Esophagus (tissue), 2 donors: ENCODE measurements around the gene ADAMTS17. TPM values are rescaled to one million over a fixed set of nuclear protein-coding genes. Genes with fewer than 3 reads are reported as not detected.
A peak's percentile ranks its signal among the peaks of the same experiment; 100 is the strongest.

Experiments used
- H3K27ac ChIP-seq, 2 donors: one replicate each; pipeline ENCODE4 v1.5.1; 2013; ENCODE audit warnings: low read depth in 2 of 2, mild to moderate bottlenecking in 2 of 2, inconsistent platforms in 1 of 2, low read length in 1 of 2, moderate library complexity in 1 of 2
- H3K27me3 ChIP-seq, 2 donors: one replicate each; pipeline ENCODE4 v1.6.1; 2013; ENCODE audit warnings: low read length in 2 of 2, control low read depth in 1 of 2, mild to moderate bottlenecking in 1 of 2; ENCODE audit not compliant: insufficient read depth in 2 of 2, control insufficient read depth in 1 of 2
- H3K36me3 ChIP-seq, 2 donors: one replicate each; pipeline ENCODE4 v1.6.1; 2013; ENCODE audit warnings: low read length in 1 of 2; ENCODE audit not compliant: control insufficient read depth in 2 of 2, insufficient read depth in 2 of 2
- H3K4me1 ChIP-seq, 2 donors: one replicate each; pipeline ENCODE4 v1.6.1; 2013; ENCODE audit warnings: low read length in 1 of 2; ENCODE audit not compliant: control insufficient read depth in 2 of 2, insufficient read depth in 2 of 2
- H3K4me3 ChIP-seq, 2 donors: one replicate each; pipeline ENCODE4 v1.5.1; 2013; ENCODE audit warnings: low read length in 2 of 2, mild to moderate bottlenecking in 2 of 2, low read depth in 1 of 2, moderate library complexity in 1 of 2
- H3K9me3 ChIP-seq, 2 donors: one replicate each; pipeline ENCODE4 v1.6.1; 2013; ENCODE audit warnings: mild to moderate bottlenecking in 2 of 2, low read depth in 1 of 2, low read length in 1 of 2, moderate library complexity in 1 of 2; ENCODE audit not compliant: control insufficient read depth in 2 of 2, insufficient read depth in 1 of 2
- WGBS, 2 donors: extraction: QIAGEN DNeasy Blood & Tissue Kit; methylation state at CpG; one replicate each; pipeline ENCODE4 v1.1.7; 2013; 5-methylcytosine and 5-hydroxymethylcytosine counted together
- polyA plus RNA-seq, 2 donors: library from polyadenylated mRNA; stranded (reverse); fragments of 200-250 nt; gene quantifications; one replicate each; pipeline ENCODE4 v1.2.3, GENCODE V29; 2013
- donor health status: healthy with polysubstance abuse.
- donor health status: Bipolar disorder and iron deficiency.

The ADAMTS17 gene
- polyA plus RNA-seq, 2 donors, result 2.1 to 6.9 TPM

GRCh38 chr15:100140527-100141308 lies 201.1 kb downstream of the ADAMTS17 start:
- WGBS, 2 donors, result 82 to 83% methylated on average over 25 of the region's 25 CpGs
- H3K36me3 ChIP-seq, result no peaks in the 10 kb centered on the region
- no peak overlapping the region for H3K27ac ChIP-seq
- no peaks in the 10 kb centered on the region for H3K9me3 ChIP-seq
- no peaks in the 10 kb centered on the region for H3K27me3 ChIP-seq
- no peak overlapping the region for H3K4me3 ChIP-seq
- H3K4me1 ChIP-seq, result peaks cover 0 to 3% of the 10 kb centered on the region in 2 donors

GRCh38 chr15:100134586-100134985 lies 207.2 kb downstream of the ADAMTS17 start:
- H3K36me3 ChIP-seq, result no peaks in the 10 kb centered on the region
- H3K4me1 ChIP-seq, result no peaks in the 10 kb centered on the region
- no peak overlapping the region for H3K4me3 ChIP-seq
- WGBS, 2 donors, result 68 to 73% methylated on average over 5 of the region's 5 CpGs
- H3K9me3 ChIP-seq, result no peaks in the 10 kb centered on the region
- H3K27ac ChIP-seq, result no peak overlapping the region
- no peaks in the 10 kb centered on the region for H3K27me3 ChIP-seq

- Histone ChIP-seq H3K27ac (no peak overlapping the region), H3K27me3 (no peaks in the 10 kb centered on the region), H3K36me3 (no peaks in the 10 kb centered on the region), H3K4me3 (no peak overlapping the region), H3K4me1 (no peaks in the 10 kb centered on the region), H3K9me3 (no peaks in the 10 kb centered on the region)
- 78 to 79% methylated on average over 7 of the region's 7 CpGs for WGBS, 2 donors
Measured at GRCh38 chr15:100134089-100134583, 207.6 kb downstream of the ADAMTS17 start.

GRCh38 chr15:100133001-100133400 lies 208.8 kb downstream of the ADAMTS17 start:
- H3K4me1 ChIP-seq, result no peaks in the 10 kb centered on the region
- H3K9me3 ChIP-seq, result no peaks in the 10 kb centered on the region
- 86 to 89% methylated on average over 3 of the region's 3 CpGs for WGBS, 2 donors
- H3K36me3 ChIP-seq, result no peaks in the 10 kb centered on the region
- H3K4me3 ChIP-seq, result no peak overlapping the region
- H3K27ac ChIP-seq, result no peak overlapping the region
- no peaks in the 10 kb centered on the region for H3K27me3 ChIP-seq

- Histone ChIP-seq H3K4me3 (no peak overlapping the region), H3K4me1 (no peaks in the 10 kb centered on the region), H3K9me3 (no peaks in the 10 kb centered on the region), H3K27ac (no peak overlapping the region), H3K27me3 (no peaks in the 10 kb centered on the region), H3K36me3 (no peaks in the 10 kb centered on the region)
- 85 to 86% methylated on average over 10 of the region's 10 CpGs for WGBS, 2 donors
Measured at GRCh38 chr15:100132309-100132708, 209.5 kb downstream of the ADAMTS17 start.

- no peaks in the 10 kb centered on the region for H3K27me3 ChIP-seq
- no peaks in the 10 kb centered on the region for H3K4me1 ChIP-seq
- peak overlapping the region in 1 of 2 donors; percentile 27 for H3K27ac ChIP-seq
- H3K4me3 ChIP-seq, result no peak overlapping the region
- WGBS, 2 donors, result 62 to 74% methylated on average over 25 of the region's 25 CpGs
- H3K9me3 ChIP-seq, result no peaks in the 10 kb centered on the region
- H3K36me3 ChIP-seq, result no peaks in the 10 kb centered on the region
Measured at GRCh38 chr15:100131321-100132224, 210.2 kb downstream of the ADAMTS17 start.

GRCh38 chr15:100129677-100130076 lies 212.1 kb downstream of the ADAMTS17 start:
- H3K9me3 ChIP-seq, result no peaks in the 10 kb centered on the region
- no peak overlapping the region for H3K27ac ChIP-seq
- H3K36me3 ChIP-seq, result no peaks in the 10 kb centered on the region
- H3K27me3 ChIP-seq, result no peaks in the 10 kb centered on the region
- no peaks in the 10 kb centered on the region for H3K4me1 ChIP-seq
- H3K4me3 ChIP-seq, result no peak overlapping the region
- WGBS, 2 donors, result 93 to 95% methylated on average over 9 of the region's 9 CpGs

GRCh38 chr15:100125401-100126191 lies 216.2 kb downstream of the ADAMTS17 start:
- 72 to 77% methylated on average over 19 of the region's 19 CpGs for WGBS, 2 donors
- Histone ChIP-seq H3K36me3 (no peaks in the 10 kb centered on the region), H3K27ac (peak overlapping the region; percentile 8 to 26), H3K4me3 (no peak overlapping the region), H3K27me3 (no peaks in the 10 kb centered on the region), H3K4me1 (peaks cover 0 to 2% of the 10 kb centered on the region in 2 donors), H3K9me3 (peaks cover 0 to 7% of the 10 kb centered on the region in 2 donors)

GRCh38 chr15:100124936-100125335 lies 216.8 kb downstream of the ADAMTS17 start:
- WGBS, 2 donors, result 91 to 97% methylated on average over 5 of the region's 5 CpGs
- Histone ChIP-seq H3K4me3 (no peak overlapping the region), H3K27ac (no peak overlapping the region), H3K9me3 (peaks cover 0 to 7% of the 10 kb centered on the region in 2 donors), H3K4me1 (peaks cover 0 to 2% of the 10 kb centered on the region in 2 donors), H3K27me3 (no peaks in the 10 kb centered on the region), H3K36me3 (no peaks in the 10 kb centered on the region)
